HepG2 (cell line): Measurements from ENCODE around the gene POFUT2. TPM values are rescaled to one million over a fixed set of nuclear protein-coding genes. Genes with fewer than 3 reads are reported as not detected.

Experiments used
- ATAC-seq: fragments of 200-7000 bp; cut with Tn5 transposase; 3 replicates; pipeline ENCODE4 v1.9.1; 2020; ENCODE audit warnings: mild to moderate bottlenecking, moderate library complexity
- BruUV-seq: library from RNA; stranded (reverse); fragments of 400-500 nt; replicated peaks from 2 replicates; lab custom pipeline; 2021; lab: Mats Ljungman, UMichigan
- CTCF ChIA-PET: fragments of 300-600 bp; formaldehyde crosslinking; extraction: SDS; loops from one replicate; lab custom pipeline; 2021; ENCODE audit warnings: low total read pairs, inconsistent platforms, low intra/inter-chr PET ratio; lab: Yijun Ruan, JAX
- POLR2A ChIA-PET: fragments of 350-600 bp; sonication (Branson Sonifier 250); formaldehyde crosslinking; loops from one replicate; lab custom pipeline; 2020; ENCODE audit warnings: antibody characterized with exemption, inconsistent platforms; lab: Yijun Ruan, JAX
- DNase-seq: peaks from one replicate; pipeline ENCODE4 v3.0.0-alpha.2; 2015; ENCODE audit warnings: low spot score
- FAIRE-seq: peaks from 3 replicates; lab custom pipeline; 2011; peaks lifted over from hg19 to GRCh38; lab: Jason Lieb, UNC
- H2AFZ ChIP-seq: one replicate; pipeline ENCODE4 v1.6.1; 2011; ENCODE audit warnings: low read length, inconsistent platforms
- H3K27ac ChIP-seq: fragments of 300-600 bp; 3 replicates; pipeline ENCODE4 v1.8.0; 2011; ENCODE audit warnings: mixed run types, mild to moderate bottlenecking, mixed read lengths, low read length, inconsistent platforms; ENCODE audit not compliant: insufficient read depth; ENCODE audit errors: extremely low read length
- H3K27me3 ChIP-seq, 2 experiments: fragments of 200-600 bp in 1 of 2; 2 replicates in 1 of 2; 3 replicates in 1 of 2; pipeline versions ENCODE4 v1.6.0 to v1.8.0; 2011; ENCODE audit warnings: low read length in 2 of 2, mild to moderate bottlenecking in 2 of 2, moderate library complexity in 2 of 2, inconsistent platforms in 1 of 2; ENCODE audit not compliant: insufficient read depth in 2 of 2, control insufficient read depth in 1 of 2
- H3K36me3 ChIP-seq, 2 experiments: fragments of 200-600 bp in 1 of 2; replicated peaks in 1 of 2; 2 replicates in 1 of 2; 3 replicates in 1 of 2; pipeline versions ENCODE4 v1.5.1 to v1.8.0; 2011; ENCODE audit warnings: low read length in 2 of 2, inconsistent platforms in 1 of 2; ENCODE audit not compliant: insufficient read depth in 2 of 2, control insufficient read depth in 1 of 2
- H3K4me1 ChIP-seq: 2 replicates; pipeline ENCODE4 v1.5.1; 2012; ENCODE audit warnings: low read length, inconsistent platforms; ENCODE audit not compliant: insufficient read depth
- H3K4me2 ChIP-seq: 2 replicates; pipeline ENCODE4 v1.6.0; 2011; ENCODE audit warnings: low read depth, low read length, inconsistent platforms
- H3K4me3 ChIP-seq, 3 experiments: fragments of 200-600 bp in 1 of 3; sonication (generic), shearing (Covaris generic) in 1 of 3; replicated peaks in 1 of 3; 2 replicates each; pipeline ENCODE4 v1.5.1; 2011 to 2016; ENCODE audit warnings: low read length in 3 of 3, inconsistent platforms in 2 of 3, low read depth in 2 of 3, mild to moderate bottlenecking in 2 of 3, control low read depth in 1 of 3, mixed read lengths in 1 of 3; ENCODE audit not compliant: insufficient read depth in 1 of 3
- H3K79me2 ChIP-seq: one replicate; pipeline ENCODE4 v1.6.1; 2011; ENCODE audit warnings: low read length, inconsistent platforms; ENCODE audit not compliant: insufficient read depth
- H3K9ac ChIP-seq: 2 replicates; pipeline ENCODE4 v1.6.0; 2011; ENCODE audit warnings: mild to moderate bottlenecking, low read depth, low read length, inconsistent platforms; ENCODE audit not compliant: insufficient read depth
- H3K9me3 ChIP-seq: 2 replicates; pipeline ENCODE4 v1.5.1; 2012; ENCODE audit warnings: mild to moderate bottlenecking, low read length
- H4K20me1 ChIP-seq: 2 replicates; pipeline ENCODE4 v1.6.0; 2011; ENCODE audit warnings: inconsistent platforms, mild to moderate bottlenecking, low read length, moderate library complexity; ENCODE audit not compliant: insufficient read depth
- HNRNPL ChIP-seq: fragments of 200-400 bp; formaldehyde crosslinking; IDR thresholded peaks from 2 replicates; pipeline ENCODE4 v1.6.1; 2017; ENCODE audit warnings: mild to moderate bottlenecking, low read depth, low read length
- PCBP1 ChIP-seq: fragments of 200-400 bp; formaldehyde crosslinking; IDR thresholded peaks from 2 replicates; pipeline ENCODE4 v1.6.1; 2017; ENCODE audit warnings: mild to moderate bottlenecking, low read depth, low read length, borderline replicate concordance
- SPEN ChIP-seq: sonication (generic); formaldehyde crosslinking; IDR thresholded peaks from 2 replicates; pipeline ENCODE4 v1.5.1; 2020; ENCODE audit warnings: low read depth, mild to moderate bottlenecking, missing genetic modification reagents
- ZBTB7B ChIP-seq: sonication (generic); formaldehyde crosslinking; IDR thresholded peaks from 2 replicates; pipeline ENCODE4 v1.4.0; 2020; ENCODE audit warnings: missing genetic modification reagents
- ZNF616 ChIP-seq: sonication (generic); formaldehyde crosslinking; IDR thresholded peaks from 2 replicates; pipeline ENCODE4 v1.5.0; 2020; ENCODE audit warnings: low read depth, mild to moderate bottlenecking, missing genetic modification reagents
- WGBS: methylation state at CpG from one replicate; pipeline ENCODE4 v1.1.6; 2017; ENCODE audit warnings: low lambda C conversion rate; 5-methylcytosine and 5-hydroxymethylcytosine counted together
- in situ Hi-C: cut with HindIII; loops from 2 replicates; pipeline ENCODE4 v1.10.0; 2017; ENCODE audit warnings: low pct_unique_long_range_greater_than_20kb; ENCODE audit not compliant: extremely low pct_ligation_motif_present
- intact Hi-C: fragments of 100-400 bp; cut with micrococcal nuclease; formaldehyde crosslinking; loops from one replicate; pipeline ENCODE4 v1.10.0; 2022; ENCODE audit not compliant: unreplicated experiment
- polyA plus RNA-seq, 8 experiments: library from polyadenylated mRNA; depleted of rRNA in 3 of 8; stranded (reverse) in 7 of 8; unstranded in 1 of 8; fragments of >200 nt; fragmentation: Illumina TruSeq in 4 of 8; extraction: Trizol in 4 of 8; gene quantifications; 2 replicates each; pipeline versions ENCODE4 v1.2.1 to v1.2.3, GENCODE V29; 2011 to 2016; ENCODE audit warnings: low read depth in 4 of 8, missing spikeins in 1 of 8, mixed read lengths in 1 of 8; ENCODE audit not compliant: insufficient read depth in 1 of 8
- total RNA-seq, 5 experiments: library from RNA; depleted of rRNA; stranded (reverse); fragments of >200 nt; fragmentation: Illumina TruSeq; extraction: Trizol; gene quantifications; 2 replicates each; pipeline ENCODE4 v1.2.3, GENCODE V29; 2016; ENCODE audit warnings: low read depth in 1 of 5
- TF ChIP-seq, protein P1 (sequence below): IDR thresholded peaks from 2 replicates; pipeline ENCODE4 v1.6.1; 2016; ENCODE audit warnings: low read depth, borderline replicate concordance
- TF ChIP-seq, protein P2 (sequence below): sonication (generic); formaldehyde crosslinking; IDR thresholded peaks from 2 replicates; pipeline ENCODE4 v1.5.1; 2020; ENCODE audit warnings: mild to moderate bottlenecking, missing genetic modification reagents, moderate library complexity
- TF ChIP-seq, protein P3 (sequence below): sonication (generic); formaldehyde crosslinking; IDR thresholded peaks from 2 replicates; pipeline ENCODE4 v1.9.0; 2022; ENCODE audit warnings: low read depth, missing genetic modification reagents
- TF ChIP-seq, protein P4 (sequence below): sonication (generic); formaldehyde crosslinking; IDR thresholded peaks from 2 replicates; pipeline ENCODE4 v1.4.0; 2020; ENCODE audit warnings: missing genetic modification reagents
- TF ChIP-seq, protein P5 (sequence below): sonication (generic); formaldehyde crosslinking; IDR thresholded peaks from 2 replicates; pipeline ENCODE4 v1.5.0; 2020; ENCODE audit warnings: mild to moderate bottlenecking, missing genetic modification reagents, moderate library complexity

Gene POFUT2
- total and polyA plus RNA-seq, 2 of the 13 experiments (the other 11 are each of a cell fraction or from before 2014, with no cell fraction given) = 22.8 to 24.0 TPM

DNA sequence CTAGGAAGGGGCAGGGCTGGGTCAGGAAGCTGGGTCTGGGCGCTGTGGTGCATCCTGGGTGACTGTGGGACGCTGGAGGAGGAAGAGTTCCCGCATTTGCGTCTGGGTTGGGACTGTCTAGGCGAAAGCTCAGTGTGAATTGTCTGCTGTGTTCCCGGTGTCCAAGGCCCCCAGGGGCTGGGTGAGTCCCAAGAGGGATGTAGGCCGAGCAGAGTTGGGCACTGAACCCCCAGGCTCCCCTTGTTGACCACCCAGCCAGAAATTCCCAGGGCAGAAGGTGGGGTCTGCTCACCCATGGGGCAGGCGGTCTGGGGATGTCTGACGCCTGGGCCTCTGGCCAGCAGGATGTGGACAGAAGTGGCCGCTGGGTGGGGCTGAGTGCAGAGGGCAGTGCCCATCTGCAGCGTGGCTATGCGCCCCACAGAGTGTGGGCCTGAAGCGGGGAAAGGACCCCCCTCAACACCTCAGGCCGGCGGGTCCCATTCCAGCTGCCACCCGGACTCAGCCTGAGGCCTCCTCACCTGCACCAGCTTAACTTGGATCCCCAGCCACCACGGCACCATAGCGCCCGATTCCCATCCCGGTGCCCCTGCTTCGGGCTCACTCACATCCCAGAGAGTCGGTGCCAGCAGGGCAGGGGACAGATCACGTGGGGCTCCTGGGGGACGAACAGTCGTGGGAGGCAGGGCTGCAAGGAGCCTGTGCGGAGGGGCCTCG is 37.0 kb upstream of the POFUT2 start:
- Histone ChIP-seq H3K27ac (no peak overlapping the region), H3K4me1 (peaks cover 72% of the 10 kb centered on the region), H3K4me2 (no peak overlapping the region; the same call in 1 of the 2 replicates), H3K27me3 (no peaks in the 10 kb centered on the region), H3K36me3 (no peaks in the 10 kb centered on the region), H3K9ac (no peak overlapping the region), H3K79me2 (no peaks in the 10 kb centered on the region), H3K4me3 (no peak overlapping the region), H4K20me1 (no peaks in the 10 kb centered on the region), H3K9me3 (no peaks in the 10 kb centered on the region), H2AFZ (no peak overlapping the region)
- FAIRE-seq = no peak
- in situ Hi-C loops (no loop called here), intact Hi-C loops (no loop called here)
- DNase-seq = no peak
- WGBS = 62% methylated on average over 7 of the region's 27 CpGs
- ATAC-seq = peak; percentile 29
- BruUV-seq = no TSS peak
- ChIA-PET CTCF (no interaction called here), POLR2A (interaction anchor here (1.2 to 2.6 kb wide), 3 partner anchors 16 to 99 kb away, joined by 4 to 15 read pairs (median 4); no protein-coding TSS in a partner anchor)
- no peak for TF ChIP-seq ZNF616 (CRISPR knock-in tag)
- TF ChIP-seq, protein P1, sequence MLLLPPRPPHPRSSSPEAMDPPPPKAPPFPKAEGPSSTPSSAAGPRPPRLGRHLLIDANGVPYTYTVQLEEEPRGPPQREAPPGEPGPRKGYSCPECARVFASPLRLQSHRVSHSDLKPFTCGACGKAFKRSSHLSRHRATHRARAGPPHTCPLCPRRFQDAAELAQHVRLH (CRISPR knock-in tag) = no peak
- TF ChIP-seq, protein P2, sequence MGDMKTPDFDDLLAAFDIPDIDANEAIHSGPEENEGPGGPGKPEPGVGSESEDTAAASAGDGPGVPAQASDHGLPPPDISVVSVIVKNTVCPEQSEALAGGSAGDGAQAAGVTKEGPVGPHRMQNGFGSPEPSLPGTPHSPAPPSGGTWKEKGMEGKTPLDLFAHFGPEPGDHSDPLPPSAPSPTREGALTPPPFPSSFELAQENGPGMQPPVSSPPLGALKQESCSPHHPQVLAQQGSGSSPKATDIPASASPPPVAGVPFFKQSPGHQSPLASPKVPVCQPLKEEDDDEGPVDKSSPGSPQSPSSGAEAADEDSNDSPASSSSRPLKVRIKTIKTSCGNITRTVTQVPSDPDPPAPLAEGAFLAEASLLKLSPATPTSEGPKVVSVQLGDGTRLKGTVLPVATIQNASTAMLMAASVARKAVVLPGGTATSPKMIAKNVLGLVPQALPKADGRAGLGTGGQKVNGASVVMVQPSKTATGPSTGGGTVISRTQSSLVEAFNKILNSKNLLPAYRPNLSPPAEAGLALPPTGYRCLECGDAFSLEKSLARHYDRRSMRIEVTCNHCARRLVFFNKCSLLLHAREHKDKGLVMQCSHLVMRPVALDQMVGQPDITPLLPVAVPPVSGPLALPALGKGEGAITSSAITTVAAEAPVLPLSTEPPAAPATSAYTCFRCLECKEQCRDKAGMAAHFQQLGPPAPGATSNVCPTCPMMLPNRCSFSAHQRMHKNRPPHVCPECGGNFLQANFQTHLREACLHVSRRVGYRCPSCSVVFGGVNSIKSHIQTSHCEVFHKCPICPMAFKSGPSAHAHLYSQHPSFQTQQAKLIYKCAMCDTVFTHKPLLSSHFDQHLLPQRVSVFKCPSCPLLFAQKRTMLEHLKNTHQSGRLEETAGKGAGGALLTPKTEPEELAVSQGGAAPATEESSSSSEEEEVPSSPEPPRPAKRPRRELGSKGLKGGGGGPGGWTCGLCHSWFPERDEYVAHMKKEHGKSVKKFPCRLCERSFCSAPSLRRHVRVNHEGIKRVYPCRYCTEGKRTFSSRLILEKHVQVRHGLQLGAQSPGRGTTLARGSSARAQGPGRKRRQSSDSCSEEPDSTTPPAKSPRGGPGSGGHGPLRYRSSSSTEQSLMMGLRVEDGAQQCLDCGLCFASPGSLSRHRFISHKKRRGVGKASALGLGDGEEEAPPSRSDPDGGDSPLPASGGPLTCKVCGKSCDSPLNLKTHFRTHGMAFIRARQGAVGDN (CRISPR knock-in tag) = peak; percentile 45
- TF ChIP-seq ZBTB7B (CRISPR knock-in tag) = 0 out of 2 replicates have a peak, but pooled peaks have one; percentile 21
- TF ChIP-seq, protein P3, sequence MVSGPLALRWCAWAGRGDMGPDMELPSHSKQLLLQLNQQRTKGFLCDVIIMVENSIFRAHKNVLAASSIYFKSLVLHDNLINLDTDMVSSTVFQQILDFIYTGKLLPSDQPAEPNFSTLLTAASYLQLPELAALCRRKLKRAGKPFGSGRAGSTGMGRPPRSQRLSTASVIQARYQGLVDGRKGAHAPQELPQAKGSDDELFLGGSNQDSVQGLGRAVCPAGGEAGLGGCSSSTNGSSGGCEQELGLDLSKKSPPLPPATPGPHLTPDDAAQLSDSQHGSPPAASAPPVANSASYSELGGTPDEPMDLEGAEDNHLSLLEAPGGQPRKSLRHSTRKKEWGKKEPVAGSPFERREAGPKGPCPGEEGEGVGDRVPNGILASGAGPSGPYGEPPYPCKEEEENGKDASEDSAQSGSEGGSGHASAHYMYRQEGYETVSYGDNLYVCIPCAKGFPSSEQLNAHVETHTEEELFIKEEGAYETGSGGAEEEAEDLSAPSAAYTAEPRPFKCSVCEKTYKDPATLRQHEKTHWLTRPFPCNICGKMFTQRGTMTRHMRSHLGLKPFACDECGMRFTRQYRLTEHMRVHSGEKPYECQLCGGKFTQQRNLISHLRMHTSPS = peak; percentile 72; the same call in 1 of the 2 replicates
- peak; percentile 98 for TF ChIP-seq HNRNPL
- TF ChIP-seq SPEN (CRISPR knock-in tag) = no peak
- peak; percentile 72; the same call in 1 of the 2 replicates for TF ChIP-seq PCBP1
- TF ChIP-seq, protein P4, sequence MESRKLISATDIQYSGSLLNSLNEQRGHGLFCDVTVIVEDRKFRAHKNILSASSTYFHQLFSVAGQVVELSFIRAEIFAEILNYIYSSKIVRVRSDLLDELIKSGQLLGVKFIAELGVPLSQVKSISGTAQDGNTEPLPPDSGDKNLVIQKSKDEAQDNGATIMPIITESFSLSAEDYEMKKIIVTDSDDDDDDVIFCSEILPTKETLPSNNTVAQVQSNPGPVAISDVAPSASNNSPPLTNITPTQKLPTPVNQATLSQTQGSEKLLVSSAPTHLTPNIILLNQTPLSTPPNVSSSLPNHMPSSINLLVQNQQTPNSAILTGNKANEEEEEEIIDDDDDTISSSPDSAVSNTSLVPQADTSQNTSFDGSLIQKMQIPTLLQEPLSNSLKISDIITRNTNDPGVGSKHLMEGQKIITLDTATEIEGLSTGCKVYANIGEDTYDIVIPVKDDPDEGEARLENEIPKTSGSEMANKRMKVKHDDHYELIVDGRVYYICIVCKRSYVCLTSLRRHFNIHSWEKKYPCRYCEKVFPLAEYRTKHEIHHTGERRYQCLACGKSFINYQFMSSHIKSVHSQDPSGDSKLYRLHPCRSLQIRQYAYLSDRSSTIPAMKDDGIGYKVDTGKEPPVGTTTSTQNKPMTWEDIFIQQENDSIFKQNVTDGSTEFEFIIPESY (CRISPR knock-in tag) = peak; percentile 54
- TF ChIP-seq, protein P5, sequence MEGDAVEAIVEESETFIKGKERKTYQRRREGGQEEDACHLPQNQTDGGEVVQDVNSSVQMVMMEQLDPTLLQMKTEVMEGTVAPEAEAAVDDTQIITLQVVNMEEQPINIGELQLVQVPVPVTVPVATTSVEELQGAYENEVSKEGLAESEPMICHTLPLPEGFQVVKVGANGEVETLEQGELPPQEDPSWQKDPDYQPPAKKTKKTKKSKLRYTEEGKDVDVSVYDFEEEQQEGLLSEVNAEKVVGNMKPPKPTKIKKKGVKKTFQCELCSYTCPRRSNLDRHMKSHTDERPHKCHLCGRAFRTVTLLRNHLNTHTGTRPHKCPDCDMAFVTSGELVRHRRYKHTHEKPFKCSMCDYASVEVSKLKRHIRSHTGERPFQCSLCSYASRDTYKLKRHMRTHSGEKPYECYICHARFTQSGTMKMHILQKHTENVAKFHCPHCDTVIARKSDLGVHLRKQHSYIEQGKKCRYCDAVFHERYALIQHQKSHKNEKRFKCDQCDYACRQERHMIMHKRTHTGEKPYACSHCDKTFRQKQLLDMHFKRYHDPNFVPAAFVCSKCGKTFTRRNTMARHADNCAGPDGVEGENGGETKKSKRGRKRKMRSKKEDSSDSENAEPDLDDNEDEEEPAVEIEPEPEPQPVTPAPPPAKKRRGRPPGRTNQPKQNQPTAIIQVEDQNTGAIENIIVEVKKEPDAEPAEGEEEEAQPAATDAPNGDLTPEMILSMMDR (CRISPR knock-in tag) = peak; percentile 38; the same call in 1 of the 2 replicates
